Parathyroid adenoma (tissue), 2 donors: ENCODE data around the gene MALT1.

Source experiments
- H2AFZ ChIP-seq: fragments of 300-600 bp; sonication (generic); one replicate; pipeline ENCODE4 v1.7.0; 2017; ENCODE audit warnings: antibody characterized with exemption, mild to moderate bottlenecking
- H3K27ac ChIP-seq: fragments of 300-600 bp; sonication (generic); one replicate; pipeline ENCODE4 v1.7.0; 2017
- H3K27me3 ChIP-seq: fragments of 300-600 bp; sonication (generic); one replicate; pipeline ENCODE4 v1.7.0; 2017; ENCODE audit warnings: low read length; ENCODE audit not compliant: control insufficient read depth, insufficient read depth
- H3K36me3 ChIP-seq: fragments of 300-600 bp; sonication (generic); one replicate; pipeline ENCODE4 v1.7.0; 2017; ENCODE audit warnings: low read length; ENCODE audit not compliant: control insufficient read depth, insufficient read depth
- H3K4me1 ChIP-seq: fragments of 300-600 bp; sonication (generic); one replicate; pipeline ENCODE4 v1.7.0; 2017; ENCODE audit warnings: control low read depth
- H3K4me2 ChIP-seq: fragments of 300-600 bp; sonication (generic); one replicate; pipeline ENCODE4 v1.7.0; 2017; ENCODE audit warnings: low read length
- H3K4me3 ChIP-seq: fragments of 300-600 bp; sonication (generic); one replicate; pipeline ENCODE4 v1.7.0; 2017; ENCODE audit warnings: low read depth, low read length
- H3K79me2 ChIP-seq: fragments of 300-600 bp; sonication (generic); one replicate; pipeline ENCODE4 v1.7.0; 2017; ENCODE audit warnings: control low read depth
- H3K9ac ChIP-seq: fragments of 300-600 bp; sonication (generic); one replicate; pipeline ENCODE4 v1.7.0; 2017; ENCODE audit warnings: mild to moderate bottlenecking
- H3K9me3 ChIP-seq: fragments of 300-600 bp; sonication (generic); one replicate; pipeline ENCODE4 v1.7.0; 2017; ENCODE audit warnings: low read length; ENCODE audit not compliant: control insufficient read depth
- TF ChIP-seq, protein P1 (sequence below): fragments of 300-600 bp; sonication (generic); IDR thresholded peaks from one replicate; pipeline ENCODE4 v1.7.0; 2017; ENCODE audit warnings: antibody characterized with exemption, mild to moderate bottlenecking
- donor health status: primary hyperparathyroidism.

The MALT1 gene

DNA sequence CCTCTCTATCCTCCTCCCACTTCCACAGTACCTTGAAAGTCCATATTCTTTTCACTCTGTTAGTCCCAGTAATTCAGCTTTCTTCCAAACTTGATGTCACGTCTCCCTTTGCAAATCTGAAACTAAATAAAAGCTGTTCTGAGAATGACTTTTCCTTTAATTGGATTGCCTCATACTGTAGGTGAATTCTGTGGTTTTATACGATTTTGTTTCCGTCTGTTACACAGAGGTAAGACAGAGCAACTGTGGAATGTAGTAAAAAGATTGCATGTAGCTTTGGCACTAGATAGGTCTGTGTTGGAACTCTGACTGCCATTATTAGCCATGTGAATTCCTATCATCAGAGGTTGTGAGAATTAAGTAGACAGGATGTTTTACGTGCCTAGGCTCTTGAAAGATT, 25.9 kb downstream of the MALT1 start:
- Histone ChIP-seq H3K79me2 (no peaks in the 10 kb centered on the region), H3K27ac (no peak overlapping the region), H3K4me1 (no peaks in the 10 kb centered on the region), H3K27me3 (no peaks in the 10 kb centered on the region), H3K9me3 (no peaks in the 10 kb centered on the region), H2AFZ (no peak overlapping the region), H3K4me3 (no peak overlapping the region), H3K36me3 (no peaks in the 10 kb centered on the region), H3K4me2 (no peak overlapping the region), H3K9ac (no peak overlapping the region)
- TF ChIP-seq, protein P1, sequence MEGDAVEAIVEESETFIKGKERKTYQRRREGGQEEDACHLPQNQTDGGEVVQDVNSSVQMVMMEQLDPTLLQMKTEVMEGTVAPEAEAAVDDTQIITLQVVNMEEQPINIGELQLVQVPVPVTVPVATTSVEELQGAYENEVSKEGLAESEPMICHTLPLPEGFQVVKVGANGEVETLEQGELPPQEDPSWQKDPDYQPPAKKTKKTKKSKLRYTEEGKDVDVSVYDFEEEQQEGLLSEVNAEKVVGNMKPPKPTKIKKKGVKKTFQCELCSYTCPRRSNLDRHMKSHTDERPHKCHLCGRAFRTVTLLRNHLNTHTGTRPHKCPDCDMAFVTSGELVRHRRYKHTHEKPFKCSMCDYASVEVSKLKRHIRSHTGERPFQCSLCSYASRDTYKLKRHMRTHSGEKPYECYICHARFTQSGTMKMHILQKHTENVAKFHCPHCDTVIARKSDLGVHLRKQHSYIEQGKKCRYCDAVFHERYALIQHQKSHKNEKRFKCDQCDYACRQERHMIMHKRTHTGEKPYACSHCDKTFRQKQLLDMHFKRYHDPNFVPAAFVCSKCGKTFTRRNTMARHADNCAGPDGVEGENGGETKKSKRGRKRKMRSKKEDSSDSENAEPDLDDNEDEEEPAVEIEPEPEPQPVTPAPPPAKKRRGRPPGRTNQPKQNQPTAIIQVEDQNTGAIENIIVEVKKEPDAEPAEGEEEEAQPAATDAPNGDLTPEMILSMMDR = no peak

DNA sequence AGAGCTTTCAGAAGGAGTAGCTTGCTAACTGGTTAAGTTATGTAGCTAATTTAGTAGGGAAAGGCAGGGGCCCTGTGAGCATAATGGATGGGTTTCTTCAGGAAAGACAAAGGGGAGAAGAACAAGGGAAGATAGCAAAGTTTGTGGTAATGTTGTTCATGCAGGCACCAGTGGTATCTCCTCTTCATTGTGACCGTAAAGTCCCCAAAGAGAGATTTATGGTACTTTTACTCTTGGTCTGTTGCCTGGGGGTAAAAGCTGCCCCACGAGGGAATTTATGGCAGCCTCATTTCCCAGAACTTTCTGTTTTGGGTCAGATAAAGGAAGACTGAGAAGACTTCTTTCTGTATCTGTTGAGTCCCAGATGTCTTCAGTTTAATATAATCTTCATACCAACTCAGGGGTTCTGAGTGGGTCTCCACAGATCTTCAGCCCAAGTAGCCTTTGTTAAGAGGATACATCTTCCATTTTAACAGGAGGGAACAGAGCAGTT, 27.5 kb downstream of the MALT1 start:
- Histone ChIP-seq H3K4me3 (no peak overlapping the region), H3K36me3 (no peaks in the 10 kb centered on the region), H3K4me1 (no peaks in the 10 kb centered on the region), H3K9ac (no peak overlapping the region), H2AFZ (no peak overlapping the region), H3K27me3 (no peaks in the 10 kb centered on the region), H3K27ac (no peak overlapping the region), H3K79me2 (no peaks in the 10 kb centered on the region), H3K9me3 (no peaks in the 10 kb centered on the region), H3K4me2 (no peak overlapping the region)
- TF ChIP-seq, protein P1 = no peak

DNA sequence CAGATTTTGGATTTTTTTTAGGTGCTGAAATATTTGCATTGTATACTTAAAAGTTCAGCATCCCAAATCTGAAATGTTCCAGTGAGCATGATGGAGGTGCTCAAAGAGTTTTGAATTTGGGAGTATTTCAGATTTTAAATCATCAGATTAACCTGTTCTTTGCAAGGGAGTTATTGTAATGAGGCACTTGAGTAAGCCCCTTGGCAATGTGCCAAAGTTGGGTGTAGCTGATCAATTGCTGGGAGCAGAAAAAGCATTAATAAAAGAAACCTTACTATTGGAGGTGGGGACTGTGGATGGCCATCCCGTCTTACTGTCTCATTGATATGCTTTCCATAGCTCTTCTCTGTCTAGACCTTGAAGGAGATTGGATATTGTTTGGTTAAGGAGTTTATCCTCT, 28.3 kb downstream of the MALT1 start:
- no peak overlapping the region for H2AFZ ChIP-seq
- no peak overlapping the region for H3K4me2 ChIP-seq
- no peak overlapping the region for H3K4me3 ChIP-seq
- H3K27ac ChIP-seq = no peak overlapping the region
- H3K9ac ChIP-seq = no peak overlapping the region
- no peaks in the 10 kb centered on the region for H3K9me3 ChIP-seq
- TF ChIP-seq, protein P1 = no peak
- H3K36me3 ChIP-seq = no peaks in the 10 kb centered on the region
- H3K27me3 ChIP-seq = no peaks in the 10 kb centered on the region
- no peaks in the 10 kb centered on the region for H3K79me2 ChIP-seq
- no peaks in the 10 kb centered on the region for H3K4me1 ChIP-seq

DNA sequence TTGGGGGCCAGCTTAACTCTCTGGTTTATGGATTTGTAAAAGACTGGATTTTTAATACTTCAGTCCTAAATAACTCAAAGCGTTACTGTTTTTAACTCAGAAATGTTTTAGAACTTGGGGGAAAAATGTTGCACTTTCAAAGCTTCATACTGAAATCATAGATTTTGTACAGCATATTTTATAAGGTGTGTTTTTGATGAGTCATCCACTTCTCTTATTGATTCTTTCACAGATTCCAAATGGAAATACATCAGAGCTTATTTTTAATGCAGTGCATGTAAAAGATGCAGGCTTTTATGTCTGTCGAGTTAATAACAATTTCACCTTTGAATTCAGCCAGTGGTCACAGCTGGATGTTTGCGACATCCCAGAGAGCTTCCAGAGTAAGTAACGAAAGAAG, 28.9 kb downstream of the MALT1 start:
- Histone ChIP-seq H3K36me3 (no peaks in the 10 kb centered on the region), H3K9me3 (no peaks in the 10 kb centered on the region), H3K27me3 (no peaks in the 10 kb centered on the region), H3K27ac (no peak overlapping the region), H3K9ac (no peak overlapping the region), H3K4me3 (no peak overlapping the region), H2AFZ (no peak overlapping the region), H3K4me2 (no peak overlapping the region), H3K79me2 (no peaks in the 10 kb centered on the region), H3K4me1 (no peaks in the 10 kb centered on the region)
- TF ChIP-seq, protein P1 = no peak

DNA sequence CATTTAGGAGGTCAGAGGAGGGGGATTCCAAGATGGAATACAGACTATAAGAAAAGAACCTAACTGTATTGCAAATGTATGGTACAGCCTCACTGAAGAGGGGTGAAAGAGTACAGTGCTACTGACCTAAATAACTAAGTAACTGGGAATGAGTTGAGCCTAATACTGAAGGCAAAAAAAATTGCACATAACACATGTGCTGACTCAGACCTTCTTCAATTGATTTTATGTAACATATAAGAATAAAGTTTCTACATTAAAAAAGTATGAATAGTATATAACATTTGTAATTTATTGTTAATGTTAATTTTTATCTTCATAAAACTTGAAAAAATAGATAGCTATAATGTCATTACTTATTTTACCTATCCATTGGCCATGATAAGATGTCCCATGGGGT, 41.7 kb downstream of the MALT1 start:
- no peak overlapping the region for H2AFZ ChIP-seq
- H3K27me3 ChIP-seq = no peaks in the 10 kb centered on the region
- no peaks in the 10 kb centered on the region for H3K79me2 ChIP-seq
- no peaks in the 10 kb centered on the region for H3K9me3 ChIP-seq
- no peaks in the 10 kb centered on the region for H3K4me1 ChIP-seq
- H3K9ac ChIP-seq = no peak overlapping the region
- no peak overlapping the region for H3K27ac ChIP-seq
- no peaks in the 10 kb centered on the region for H3K36me3 ChIP-seq
- H3K4me2 ChIP-seq = no peak overlapping the region
- H3K4me3 ChIP-seq = no peak overlapping the region
- TF ChIP-seq, protein P1 = no peak
